SK-N-SH treated with all-trans-retinoic acid at 6 μM for 48 hours (cell line): ENCODE data around the gene GAREM1.

ENCODE experiments used
- CREB5 ChIP-seq: fragments of 250-450 bp; sonication (Bioruptor Pico); IDR thresholded peaks from 2 replicates; pipeline ENCODE4 v1.5.1; 2020; ENCODE audit warnings: low read depth, mild to moderate bottlenecking, moderate library complexity
- PATZ1 ChIP-seq: fragments of 250-450 bp; sonication (Bioruptor Pico); IDR thresholded peaks from 2 replicates; pipeline ENCODE4 v1.8.0; 2020; ENCODE audit warnings: mild to moderate bottlenecking, moderate library complexity, borderline replicate concordance
- POU6F1 ChIP-seq: fragments of 250-450 bp; sonication (Bioruptor Pico); IDR thresholded peaks from 2 replicates; pipeline ENCODE4 v1.8.0; 2021; ENCODE audit warnings: low read depth, mild to moderate bottlenecking, moderate library complexity, borderline replicate concordance
- PPARA ChIP-seq: fragments of 250-450 bp; sonication (Bioruptor Pico); IDR thresholded peaks from 2 replicates; pipeline ENCODE4 v1.5.0; 2020; ENCODE audit warnings: mild to moderate bottlenecking, borderline replicate concordance
- TCF4 ChIP-seq: fragments of 250-450 bp; sonication (Bioruptor Pico); IDR thresholded peaks from 2 replicates; pipeline ENCODE4 v1.8.0; 2021; ENCODE audit warnings: mild to moderate bottlenecking, moderate library complexity, borderline replicate concordance
- TOX ChIP-seq: fragments of 250-450 bp; sonication (Bioruptor Pico); IDR thresholded peaks from 2 replicates; pipeline ENCODE4 v1.8.0; 2021; ENCODE audit warnings: mild to moderate bottlenecking, moderate library complexity, borderline replicate concordance
- ZFP30 ChIP-seq: fragments of 450-650 bp; formaldehyde crosslinking; IDR thresholded peaks from 2 replicates; pipeline ENCODE4 v1.5.0; 2022; ENCODE audit warnings: mild to moderate bottlenecking, moderate library complexity
- ZNF565 ChIP-seq: fragments of 450-650 bp; formaldehyde crosslinking; conservative IDR thresholded peaks from 2 replicates; pipeline ENCODE4 v1.5.0; 2020; ENCODE audit warnings: low read depth, mild to moderate bottlenecking, moderate library complexity
- ZNF70 ChIP-seq: fragments of 450-650 bp; formaldehyde crosslinking; IDR thresholded peaks from 2 replicates; pipeline ENCODE4 v1.5.0; 2020; ENCODE audit warnings: mild to moderate bottlenecking, moderate library complexity
- ZNF8 ChIP-seq: fragments of 450-650 bp; formaldehyde crosslinking; IDR thresholded peaks from 2 replicates; pipeline ENCODE4 v1.5.0; 2020; ENCODE audit warnings: mild to moderate bottlenecking, moderate library complexity

- TF ChIP-seq ZNF70 (CRISPR knock-in tag) (no peak), TOX (CRISPR knock-in tag) (no peak), TCF4 (CRISPR knock-in tag) (peak; percentile 81), ZNF565 (no peak), PATZ1 (CRISPR knock-in tag) (no peak), PPARA (CRISPR knock-in tag) (no peak), ZNF8 (CRISPR knock-in tag) (no peak), ZFP30 (CRISPR knock-in tag) (no peak), CREB5 (CRISPR knock-in tag) (no peak), POU6F1 (CRISPR knock-in tag) (no peak)
These were observed 2.6 kb upstream of the GAREM1 start for GRCh38 chr18:32473325-32473724.
